NCI-H748 (cell line): Measurements from ENCODE around the gene FRMD4A.

ENCODE experiments used
- DNase-seq: peaks from one replicate; lab custom pipeline; 2025; ENCODE audit not compliant: unreplicated experiment; lab: John Stamatoyannopoulos, UW

The FRMD4A gene

DNA sequence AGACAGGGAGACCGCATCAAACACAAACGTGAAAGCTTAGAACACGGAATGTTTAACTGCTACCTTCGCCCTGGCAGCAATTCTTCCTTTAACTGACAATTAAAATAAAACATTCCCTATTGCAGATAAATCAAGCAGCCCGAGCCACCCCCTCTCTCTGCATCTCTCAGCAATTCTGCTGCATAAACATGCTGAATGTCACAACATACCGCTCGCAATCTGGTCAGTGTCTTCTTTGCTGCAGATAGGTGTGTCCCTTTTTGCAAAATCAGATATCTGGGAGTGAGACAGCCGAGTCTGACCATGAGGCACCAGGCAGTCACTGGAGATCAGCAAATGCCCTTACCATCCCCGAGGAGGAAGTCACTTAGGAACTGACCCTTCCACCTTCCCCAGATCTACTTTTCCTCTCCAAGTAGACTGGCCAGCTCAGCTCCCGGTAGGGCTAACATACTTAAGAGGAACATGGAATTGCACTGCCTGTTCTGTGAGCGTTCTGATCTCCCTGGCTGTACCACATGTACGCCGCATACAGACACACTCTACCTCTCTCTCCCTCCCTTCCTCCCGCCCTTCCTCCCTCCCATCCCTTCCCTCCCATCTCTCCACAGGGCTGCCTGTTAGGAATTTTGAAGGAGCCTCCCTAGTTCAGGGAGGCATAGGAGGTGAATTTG, at the start of gene FRMD4A:
TSS of gene FRMD4A (minus strand) at position 537 of the 674 bp plus-strand sequence.
- no peak for DNase-seq

DNA sequence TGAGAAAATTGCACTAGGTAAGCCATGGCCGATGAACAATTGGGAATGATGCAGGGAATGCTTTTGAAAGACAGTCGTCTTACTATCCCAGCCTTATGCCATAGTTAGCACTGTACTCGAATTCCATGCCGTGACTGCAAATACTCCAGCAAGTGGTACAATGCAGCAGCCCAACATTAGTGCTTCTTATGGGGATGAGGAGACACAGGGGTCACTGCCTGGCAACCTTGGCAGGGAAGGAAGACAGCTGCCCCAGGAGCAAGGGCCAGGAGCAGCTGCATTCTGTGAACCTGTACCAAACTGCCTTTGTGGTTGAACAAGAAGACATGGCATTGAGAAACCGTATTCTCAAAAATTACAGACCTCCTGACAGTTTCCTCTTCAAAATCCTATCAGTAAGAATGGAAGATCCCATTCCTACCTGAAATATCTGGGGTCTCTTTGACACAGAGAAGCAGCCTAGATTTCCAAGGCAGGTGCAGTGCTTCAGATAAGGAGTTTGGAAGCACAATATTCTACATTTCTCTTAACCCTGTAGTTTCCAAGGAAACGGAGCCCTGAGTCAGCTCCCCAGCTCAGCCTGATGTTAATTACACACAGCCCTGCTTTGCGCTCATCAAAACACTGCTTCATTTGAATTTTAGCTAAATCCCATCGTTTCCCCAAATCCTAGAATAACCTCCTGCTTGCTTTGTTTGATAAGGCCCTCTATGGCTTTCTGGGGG, 49.0 kb upstream of the FRMD4A start:
- DNase-seq: peak; percentile 33

GRCh38 chr10:14378387-14378960, 47.8 kb upstream of the FRMD4A start:
- peak; percentile 75 for DNase-seq

- DNase-seq: peak; percentile 42
These were observed 47.0 kb upstream of the FRMD4A start for GRCh38 chr10:14377591-14378175.

GRCh38 chr10:14374745-14375445, 44.2 kb upstream of the FRMD4A start:
- DNase-seq: no peak

- peak; percentile 28 for DNase-seq
These were observed 41.9 kb upstream of the FRMD4A start for GRCh38 chr10:14372606-14373005.

GRCh38 chr10:14371581-14371980, 40.9 kb upstream of the FRMD4A start:
- DNase-seq: no peak

DNA sequence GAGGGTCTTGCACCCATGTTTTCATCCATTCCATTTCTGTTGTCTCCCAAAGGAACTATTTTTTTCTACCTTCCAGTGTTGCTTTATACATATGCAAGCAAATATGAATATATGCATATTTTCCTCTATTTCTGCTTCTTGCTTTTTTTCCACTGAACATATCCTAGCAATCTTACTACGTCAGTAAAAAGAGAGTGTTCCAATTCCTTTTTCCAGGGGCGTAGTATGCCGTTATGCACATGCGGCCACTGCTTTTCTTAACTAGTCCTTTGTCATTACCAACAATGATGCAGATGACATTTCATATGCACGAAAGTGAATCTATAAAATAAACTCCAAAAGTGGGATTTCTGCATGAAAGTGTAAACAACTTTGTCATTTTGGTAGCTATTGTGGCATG, 40.2 kb upstream of the FRMD4A start:
- no peak for DNase-seq

GRCh38 chr10:14369906-14370305, 39.2 kb upstream of the FRMD4A start:
- DNase-seq: peak; percentile 14

- DNase-seq: no peak
These were observed 36.0 kb upstream of the FRMD4A start for GRCh38 chr10:14366760-14367159.

GRCh38 chr10:14365266-14365665, 34.5 kb upstream of the FRMD4A start:
- no peak for DNase-seq

GRCh38 chr10:14362104-14362503, 31.4 kb upstream of the FRMD4A start:
- DNase-seq: no peak

DNA sequence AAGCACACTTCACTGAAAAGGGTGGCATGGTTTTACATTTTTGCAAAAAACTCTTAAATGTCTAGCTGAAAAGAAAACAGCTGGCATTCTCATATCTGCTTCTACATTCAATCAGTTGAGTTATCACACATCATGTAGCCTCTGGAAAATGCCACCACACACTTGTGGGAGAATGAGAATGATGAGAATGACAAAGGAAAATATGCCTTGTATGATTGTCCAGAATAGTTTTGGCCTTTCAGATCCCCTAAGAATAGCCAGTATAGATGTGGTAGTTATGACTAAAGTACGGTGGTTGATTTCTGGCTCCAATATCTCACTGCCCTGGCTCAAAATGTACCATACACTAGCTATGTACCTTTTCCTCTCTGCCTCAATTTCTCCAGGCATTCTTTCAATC, 30.2 kb upstream of the FRMD4A start:
- DNase-seq: no peak

DNA sequence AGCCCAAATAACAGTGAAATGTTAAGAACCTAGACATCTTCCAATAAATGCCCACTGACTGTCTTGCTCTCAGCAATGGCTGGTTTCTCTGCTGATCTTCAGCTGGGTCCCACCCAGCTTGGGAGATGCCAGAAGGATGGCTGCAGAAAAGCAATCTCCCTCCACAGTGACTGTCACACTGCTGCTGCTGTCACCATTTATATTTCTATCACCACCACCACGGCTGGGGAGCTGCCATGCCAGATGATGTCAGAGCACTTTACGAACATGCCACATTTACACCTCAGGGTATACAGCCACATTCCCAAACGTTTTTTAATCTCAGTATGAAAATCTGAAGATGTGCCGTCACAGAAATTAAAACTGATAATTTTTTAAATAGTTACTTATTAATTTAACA, 29.8 kb upstream of the FRMD4A start:
- DNase-seq: no peak

- DNase-seq: peak; percentile 93
These were observed 28.3 kb upstream of the FRMD4A start for GRCh38 chr10:14358886-14359573.

DNA sequence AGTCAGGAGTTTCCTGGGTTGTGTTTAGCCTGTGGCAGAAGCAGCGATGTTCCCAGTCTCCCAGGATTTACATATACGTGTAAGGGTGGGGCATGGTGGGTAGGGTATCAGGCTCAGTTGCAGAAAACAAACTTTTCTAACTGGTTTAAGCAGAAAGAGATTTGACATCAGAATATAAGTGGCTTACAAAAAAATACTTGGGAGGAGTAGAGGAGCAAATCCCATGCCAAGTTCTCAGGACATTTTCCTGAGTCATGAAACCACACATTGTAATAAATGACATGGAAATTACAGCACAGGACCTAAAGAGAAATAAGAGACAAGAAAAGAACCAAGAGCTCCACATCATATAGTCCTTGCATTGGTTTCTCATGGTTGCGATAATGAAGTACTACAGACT, 26.2 kb upstream of the FRMD4A start:
- no peak for DNase-seq

DNA sequence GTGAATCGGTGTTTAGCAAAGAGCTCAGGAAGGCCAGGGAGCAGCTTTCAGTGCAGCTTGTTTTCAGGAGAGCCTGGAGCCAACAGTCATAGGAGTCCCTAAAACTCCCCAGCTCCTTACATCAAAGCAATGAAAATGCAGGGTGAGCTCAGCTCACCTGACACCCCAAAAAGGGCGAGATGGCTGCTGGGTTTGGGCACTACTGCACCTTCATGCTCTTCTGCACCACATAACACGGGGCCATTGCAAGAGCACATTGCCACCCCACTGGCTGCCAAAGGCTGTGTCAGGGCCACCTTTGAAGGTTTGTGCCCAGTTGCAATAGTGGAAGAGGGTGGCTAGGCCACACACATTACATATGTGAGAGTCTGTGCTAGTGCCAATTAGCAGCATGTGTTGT, 25.0 kb upstream of the FRMD4A start:
- no peak for DNase-seq

DNA sequence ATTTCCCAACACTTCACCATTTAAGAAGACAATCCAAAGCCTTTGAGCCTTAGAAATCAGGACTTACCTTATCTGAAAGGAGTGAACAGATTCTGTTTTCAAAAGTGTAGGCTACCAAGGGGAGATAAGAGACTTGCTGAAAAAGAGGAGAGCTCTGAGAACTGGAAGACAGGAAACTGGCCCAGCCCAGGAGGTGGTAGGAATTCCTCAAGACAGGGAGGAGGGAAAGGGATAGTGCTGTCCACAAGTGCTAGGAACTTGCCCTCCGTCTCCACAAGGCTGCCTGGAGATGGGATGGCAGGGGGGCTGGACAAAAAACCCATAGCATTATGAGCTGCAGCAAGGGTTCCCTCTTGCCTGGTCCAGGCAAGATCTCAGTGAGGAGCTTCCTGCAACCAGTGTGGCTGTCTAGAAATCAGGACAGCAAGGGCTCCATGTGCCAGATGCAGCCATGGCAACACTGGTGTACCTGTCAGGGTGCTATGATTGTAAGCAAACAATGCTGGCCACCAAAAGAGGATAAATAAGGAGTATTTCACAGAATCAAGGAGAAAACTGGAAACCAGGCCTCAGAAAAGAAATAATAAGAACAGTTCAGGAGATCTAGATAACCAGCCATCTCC, 22.7 kb upstream of the FRMD4A start:
- DNase-seq: peak; percentile 10

- no peak for DNase-seq
These were observed 19.3 kb upstream of the FRMD4A start for GRCh38 chr10:14350006-14350405.

- peak; percentile 58 for DNase-seq
These were observed 18.4 kb upstream of the FRMD4A start for GRCh38 chr10:14349081-14349480.
